Medulla oblongata (tissue), 1 donor: Measurements from ENCODE around the gene NGF.

Experiments
- DNase-seq: peaks from one replicate; pipeline ENCODE4 v3.0.0-alpha.2; 2015; ENCODE audit errors: extremely low spot score

NGF gene

GRCh38 chr1:115283249-115283648, 54.8 kb downstream of the NGF start:
- DNase-seq = no peak

- peak; percentile 5 for DNase-seq
Observed at GRCh38 chr1:115282807-115283208, 55.2 kb downstream of the NGF start.

GRCh38 chr1:115281143-115281542, 56.9 kb downstream of the NGF start:
- no peak for DNase-seq

- no peak for DNase-seq
Observed at GRCh38 chr1:115280064-115280463, 58.0 kb downstream of the NGF start.

- no peak for DNase-seq
Observed at GRCh38 chr1:115278211-115278610, 59.8 kb downstream of the NGF start.

GRCh38 chr1:115277276-115277675, 60.8 kb downstream of the NGF start:
- DNase-seq = no peak

- DNase-seq = no peak
Observed at GRCh38 chr1:115275216-115275615, 62.8 kb downstream of the NGF start.

- no peak for DNase-seq
Observed at GRCh38 chr1:115274467-115274866, 63.6 kb downstream of the NGF start.

GRCh38 chr1:115266729-115267421, 71.2 kb downstream of the NGF start:
- no peak for DNase-seq

GRCh38 chr1:115265099-115265498, 73.0 kb downstream of the NGF start:
- DNase-seq = no peak

GRCh38 chr1:115262886-115263285, 75.2 kb downstream of the NGF start:
- no peak for DNase-seq

- DNase-seq = no peak
Observed at GRCh38 chr1:115261496-115261895, 76.6 kb downstream of the NGF start.

GRCh38 chr1:115258302-115258866, 79.7 kb downstream of the NGF start:
- DNase-seq = no peak

GRCh38 chr1:115257591-115257990, 80.5 kb downstream of the NGF start:
- DNase-seq = no peak

- no peak for DNase-seq
Observed at GRCh38 chr1:115255154-115255553, 82.9 kb downstream of the NGF start.

- no peak for DNase-seq
Observed at GRCh38 chr1:115252585-115252984, 85.5 kb downstream of the NGF start.

- DNase-seq = no peak
Observed at GRCh38 chr1:115251856-115252255, 86.2 kb downstream of the NGF start.

GRCh38 chr1:115251340-115251748, 86.7 kb downstream of the NGF start:
- DNase-seq = no peak

- DNase-seq = no peak
Observed at GRCh38 chr1:115246526-115246925, 91.5 kb downstream of the NGF start.

- DNase-seq = no peak
Observed at GRCh38 chr1:115245227-115245626, 92.8 kb downstream of the NGF start.

GRCh38 chr1:115242543-115242942, 95.5 kb downstream of the NGF start:
- DNase-seq = no peak

- no peak for DNase-seq
Observed at GRCh38 chr1:115241309-115241708, 96.7 kb downstream of the NGF start.

GRCh38 chr1:115240297-115240696, 97.8 kb downstream of the NGF start:
- DNase-seq = no peak

GRCh38 chr1:115239426-115239825, 98.6 kb downstream of the NGF start:
- DNase-seq = no peak
